NCI-H226 (cell line): ENCODE data around the gene PRDX5.
A peak's percentile ranks its signal among the peaks of the same experiment; 100 is the strongest.

ENCODE experiments used
- DNase-seq: peaks from one replicate; pipeline ENCODE4 v3.0.0-alpha.2; 2015

Gene PRDX5

DNA sequence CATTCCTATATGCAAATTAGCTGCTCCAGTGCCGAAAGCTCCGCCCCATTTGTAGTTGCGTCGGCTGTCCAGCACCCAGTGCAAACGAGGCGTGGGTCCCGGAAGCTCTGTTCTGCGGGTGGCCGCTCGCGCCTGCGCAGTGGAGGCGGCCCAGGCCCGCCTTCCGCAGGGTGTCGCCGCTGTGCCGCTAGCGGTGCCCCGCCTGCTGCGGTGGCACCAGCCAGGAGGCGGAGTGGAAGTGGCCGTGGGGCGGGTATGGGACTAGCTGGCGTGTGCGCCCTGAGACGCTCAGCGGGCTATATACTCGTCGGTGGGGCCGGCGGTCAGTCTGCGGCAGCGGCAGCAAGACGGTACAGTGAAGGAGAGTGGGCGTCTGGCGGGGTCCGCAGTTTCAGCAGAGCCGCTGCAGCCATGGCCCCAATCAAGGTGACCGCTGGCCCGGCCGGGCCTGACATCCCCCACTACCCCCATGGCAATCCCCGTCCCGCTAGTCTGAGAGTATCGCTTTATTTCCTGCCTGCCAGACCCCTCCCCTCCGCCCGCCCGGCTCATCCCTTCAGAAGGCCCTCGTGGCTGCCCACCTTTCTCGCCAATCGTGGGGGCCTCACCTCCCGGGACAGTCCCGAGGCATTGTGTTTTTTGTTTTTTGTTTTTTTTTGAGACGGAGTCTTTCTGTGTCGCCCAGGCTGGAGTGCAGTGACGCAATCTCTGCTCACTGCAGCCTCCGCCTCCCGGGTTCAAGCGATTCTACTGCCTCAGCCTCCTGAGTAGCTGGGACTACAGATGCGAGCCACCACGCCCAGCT is at the start of gene PRDX5:
Gene PRDX5, plus strand, starts transcription at position 161 of the 805 bp plus-strand sequence. Its CDS starts 95 bp downstream, at position 256.
- DNase-seq: peak; percentile 92

DNA sequence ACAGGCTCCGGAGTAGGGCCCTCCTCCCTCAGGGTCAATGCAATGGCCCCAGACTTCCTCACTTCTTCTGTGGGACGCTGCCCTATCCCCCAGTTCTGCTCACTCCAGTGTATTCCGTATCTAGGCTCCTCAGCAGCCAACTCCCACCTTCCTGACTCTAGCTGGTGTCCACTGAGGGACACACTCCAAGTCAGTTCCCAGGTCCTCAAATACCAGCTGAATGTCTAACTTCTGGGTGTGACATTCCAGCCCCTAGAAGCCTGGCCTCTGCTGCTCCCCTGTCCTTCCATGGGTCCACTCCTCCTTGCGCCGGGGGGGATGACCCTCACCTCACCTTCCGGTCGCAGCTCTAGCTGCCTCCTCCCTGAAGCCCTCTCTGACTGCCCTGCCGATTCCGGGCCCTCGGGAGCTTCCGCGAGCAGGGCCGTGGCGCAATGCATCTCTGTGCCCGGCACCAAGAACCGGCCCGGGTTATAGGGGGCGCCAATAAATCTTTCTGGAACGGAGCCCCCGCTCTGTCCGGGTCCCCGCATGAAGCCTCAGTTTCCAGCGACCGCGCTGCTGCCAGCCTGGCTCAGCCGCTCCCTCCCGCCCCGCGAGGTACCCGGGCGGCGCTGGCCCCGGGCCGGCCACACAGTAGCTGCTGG is 48.9 kb upstream of the PRDX5 start:
- DNase-seq: peak; percentile 77

DNA sequence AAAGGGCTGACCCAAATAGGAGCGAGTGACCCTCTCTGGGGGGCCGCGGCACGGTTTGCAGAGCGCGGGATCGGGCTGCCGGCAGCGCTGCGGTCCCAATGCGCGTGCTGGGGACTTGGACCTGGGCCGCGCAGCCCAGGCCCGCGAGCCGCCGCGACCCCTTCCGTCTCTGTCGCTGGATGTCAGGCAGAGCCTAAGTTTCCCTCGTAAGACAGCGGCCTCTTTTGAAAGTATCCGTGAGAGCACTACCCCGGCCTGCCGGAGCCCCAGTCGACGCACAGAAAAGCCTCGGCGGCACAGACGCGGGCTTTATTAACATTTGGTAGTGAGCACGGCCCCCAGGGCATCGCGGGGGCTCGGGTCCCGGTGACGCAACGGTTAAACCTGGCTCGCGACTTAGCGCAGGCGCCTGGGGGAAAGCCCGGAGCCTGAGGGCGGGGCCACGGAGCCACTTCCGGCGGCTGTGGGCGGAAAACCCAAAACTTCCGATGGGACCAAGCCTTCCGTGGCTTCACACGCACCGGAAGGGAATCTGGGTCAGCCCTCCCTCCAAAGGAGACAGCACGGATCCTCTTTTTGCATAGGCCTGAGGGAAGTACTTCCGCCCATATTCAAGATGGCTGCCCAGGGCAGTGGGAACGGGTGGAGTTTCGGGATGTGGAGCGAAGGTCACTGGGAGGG is 48.2 kb upstream of the PRDX5 start:
- DNase-seq: peak; percentile 100

DNA sequence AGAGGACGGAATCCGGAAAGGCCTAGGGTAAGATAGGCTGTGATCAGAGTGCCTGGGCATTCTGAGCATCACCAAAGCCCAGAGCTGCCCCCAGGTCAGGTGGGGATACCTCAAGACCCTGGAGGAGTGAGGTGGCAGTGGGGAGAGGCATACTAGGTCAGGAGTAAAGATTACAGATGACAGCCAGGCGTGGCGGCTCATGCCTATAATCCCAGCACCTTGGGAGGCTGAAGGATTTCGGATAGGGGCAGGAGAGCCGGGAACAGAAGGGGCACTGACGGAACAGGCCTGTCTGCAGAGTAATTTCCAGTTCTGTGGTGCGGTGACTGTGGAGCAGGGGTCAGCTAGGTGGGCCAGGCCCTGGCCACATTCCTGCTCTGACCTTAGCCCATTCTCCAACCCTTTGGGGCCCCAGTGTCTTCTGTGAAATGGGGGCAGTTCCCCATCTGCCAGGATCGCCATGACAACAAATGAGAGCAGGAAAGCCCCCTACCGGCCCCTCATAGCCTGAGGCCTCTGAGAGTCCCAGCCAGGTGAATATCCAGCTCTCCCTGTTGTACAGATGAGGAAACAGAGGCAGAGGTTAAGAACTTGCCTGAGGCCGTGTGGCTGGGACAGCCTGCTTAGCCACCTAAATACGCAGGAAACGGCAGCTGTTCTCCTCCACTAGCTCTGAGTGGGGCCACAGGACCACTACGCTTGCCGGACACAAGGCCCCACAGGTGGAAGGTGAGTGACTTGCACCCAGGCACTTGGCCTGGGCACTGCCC is 42.7 kb upstream of the PRDX5 start:
- DNase-seq: no peak

DNA sequence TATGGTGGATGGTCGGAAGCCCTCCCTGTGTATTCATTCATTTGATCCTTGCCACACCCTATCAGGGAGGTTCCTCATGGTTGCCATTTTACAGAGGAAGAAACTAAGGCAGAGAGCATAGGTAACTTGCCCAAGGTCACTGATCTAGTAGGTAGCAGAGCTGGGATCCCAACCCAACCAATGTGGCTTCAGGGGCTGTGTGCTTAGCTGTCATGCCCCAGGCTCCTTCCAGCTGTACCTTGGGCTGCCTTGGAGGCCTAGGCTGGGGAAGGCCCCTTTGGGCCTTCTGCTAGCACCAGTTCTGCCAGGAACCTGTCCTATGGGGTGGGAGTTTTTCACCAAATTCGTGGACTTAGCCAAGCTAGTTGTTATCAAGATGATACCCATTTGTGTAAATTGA is 42.1 kb upstream of the PRDX5 start:
- DNase-seq: no peak

DNA sequence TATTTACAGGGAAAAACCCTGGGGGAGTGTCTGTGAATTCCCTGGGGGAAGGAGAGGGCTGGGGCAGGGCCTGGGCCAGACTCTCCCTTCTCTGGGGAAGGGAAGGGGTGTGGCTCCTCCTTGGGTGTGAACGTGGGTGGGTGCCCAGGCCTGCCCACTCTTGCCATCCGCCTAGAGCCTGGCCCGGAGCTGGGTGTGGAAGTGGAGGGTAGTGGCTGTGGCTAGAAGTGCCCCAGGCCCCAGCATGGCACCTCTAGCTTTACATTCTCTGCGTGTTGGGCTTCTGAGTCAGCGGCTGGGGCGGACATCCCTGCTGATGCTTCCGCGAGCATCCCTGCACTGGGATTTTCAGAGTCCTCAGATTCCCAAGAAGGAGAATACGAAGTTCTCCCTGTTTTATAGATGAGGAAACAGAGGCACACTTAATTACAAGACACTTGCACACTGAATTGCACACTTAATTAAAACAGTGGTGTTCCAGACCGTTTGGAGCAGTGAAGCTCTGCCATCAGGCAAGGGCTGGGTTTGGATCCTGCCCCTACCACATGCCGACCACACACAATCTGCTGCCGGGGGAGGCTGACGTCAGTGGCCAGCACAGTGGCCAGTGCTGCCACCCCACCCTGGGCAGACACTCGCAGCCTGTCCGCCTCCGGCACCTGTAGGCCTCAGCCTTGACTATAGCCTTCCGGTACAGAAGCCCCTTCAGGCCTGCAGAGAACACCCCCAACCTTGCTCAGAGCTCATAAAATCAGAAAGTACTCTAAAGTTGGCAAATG is 41.1 kb upstream of the PRDX5 start:
- peak; percentile 99 for DNase-seq

DNA sequence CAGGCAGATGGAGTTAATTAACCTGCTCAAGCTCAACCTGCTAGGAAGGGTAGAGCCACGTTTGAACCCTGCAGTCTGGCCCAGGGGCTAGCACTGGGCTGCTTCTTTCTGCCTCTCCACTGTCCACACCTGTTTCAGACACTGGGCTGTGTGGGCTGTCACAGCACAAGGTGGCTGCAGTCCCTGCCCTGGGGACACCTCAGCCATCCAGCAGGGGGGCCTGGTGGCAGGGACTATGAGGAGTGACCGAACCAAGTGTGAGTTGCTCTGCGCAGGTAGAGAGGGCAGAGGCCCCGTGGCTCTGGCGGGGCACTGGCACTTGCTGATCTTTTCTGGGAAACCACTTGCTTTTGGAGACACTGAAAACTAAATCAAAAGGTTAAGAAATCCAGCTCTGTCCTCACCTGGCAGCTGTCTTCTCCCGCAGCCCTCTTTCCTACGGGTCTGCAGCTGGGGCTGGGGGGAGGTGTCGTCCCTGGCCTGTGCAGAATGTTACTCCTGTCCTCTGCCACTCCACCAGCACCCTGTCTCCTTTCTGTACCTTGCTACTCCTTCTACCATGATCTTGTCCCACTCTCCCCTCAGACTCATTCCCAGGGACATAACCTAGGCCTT is 39.2 kb upstream of the PRDX5 start:
- no peak for DNase-seq

DNA sequence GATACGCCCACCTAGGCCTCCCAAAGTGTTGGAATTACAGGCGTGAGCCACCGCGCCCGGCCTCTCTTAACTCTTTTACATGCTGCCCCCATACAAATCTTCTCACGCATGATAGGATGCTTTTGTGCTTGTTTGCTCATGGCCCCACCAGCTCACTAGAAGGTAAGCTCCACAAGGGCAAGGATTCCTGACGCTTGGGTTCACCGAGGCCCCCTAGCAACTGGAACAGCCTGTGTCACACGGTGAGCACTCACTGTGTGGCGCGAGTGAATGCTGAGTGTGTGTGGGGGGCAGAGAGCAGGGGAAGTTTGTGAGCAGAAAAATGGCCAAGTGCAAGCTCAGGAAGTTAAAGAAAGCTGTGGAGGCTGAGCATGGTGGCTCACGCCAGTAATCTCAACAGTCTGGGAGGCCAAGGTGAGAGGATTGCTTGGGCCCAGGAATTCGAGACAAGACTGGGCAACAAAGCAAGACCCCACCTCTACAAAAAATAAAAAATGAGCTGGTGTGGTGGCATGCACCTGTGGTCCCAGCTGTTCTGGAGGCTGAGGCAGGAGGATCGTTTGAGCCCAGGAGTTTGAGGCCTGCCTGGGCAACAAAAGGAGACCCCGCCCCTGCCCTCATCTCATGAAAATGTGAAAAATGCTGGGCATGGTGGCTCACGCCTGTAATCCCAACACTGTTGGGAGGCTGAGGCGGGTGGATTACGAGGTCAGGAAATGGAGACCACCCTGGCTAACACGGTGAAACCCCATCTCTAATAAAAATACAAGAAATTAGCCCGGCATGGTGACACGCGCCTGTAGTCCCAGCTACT is 35.8 kb upstream of the PRDX5 start:
- DNase-seq: no peak

DNA sequence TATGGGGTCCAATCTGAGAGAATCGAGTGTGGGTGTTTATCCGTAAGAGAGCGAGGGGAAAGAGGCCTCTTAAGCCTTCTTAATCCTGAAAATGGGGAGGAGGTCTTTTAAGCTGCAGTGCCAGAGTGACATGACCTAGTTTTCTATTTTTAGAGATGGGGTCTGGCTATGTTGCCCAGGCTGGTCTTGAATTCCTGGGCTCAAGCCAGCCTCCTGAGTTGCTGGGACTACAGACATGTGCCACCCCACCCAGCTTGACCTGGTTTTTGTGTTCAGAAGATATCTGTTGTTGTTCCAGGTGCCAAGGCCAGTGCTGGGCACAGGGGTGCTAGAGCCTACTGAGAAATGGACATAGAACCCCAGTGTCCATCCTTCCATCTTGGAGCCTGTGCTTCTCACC is 34.8 kb upstream of the PRDX5 start:
- DNase-seq: no peak

DNA sequence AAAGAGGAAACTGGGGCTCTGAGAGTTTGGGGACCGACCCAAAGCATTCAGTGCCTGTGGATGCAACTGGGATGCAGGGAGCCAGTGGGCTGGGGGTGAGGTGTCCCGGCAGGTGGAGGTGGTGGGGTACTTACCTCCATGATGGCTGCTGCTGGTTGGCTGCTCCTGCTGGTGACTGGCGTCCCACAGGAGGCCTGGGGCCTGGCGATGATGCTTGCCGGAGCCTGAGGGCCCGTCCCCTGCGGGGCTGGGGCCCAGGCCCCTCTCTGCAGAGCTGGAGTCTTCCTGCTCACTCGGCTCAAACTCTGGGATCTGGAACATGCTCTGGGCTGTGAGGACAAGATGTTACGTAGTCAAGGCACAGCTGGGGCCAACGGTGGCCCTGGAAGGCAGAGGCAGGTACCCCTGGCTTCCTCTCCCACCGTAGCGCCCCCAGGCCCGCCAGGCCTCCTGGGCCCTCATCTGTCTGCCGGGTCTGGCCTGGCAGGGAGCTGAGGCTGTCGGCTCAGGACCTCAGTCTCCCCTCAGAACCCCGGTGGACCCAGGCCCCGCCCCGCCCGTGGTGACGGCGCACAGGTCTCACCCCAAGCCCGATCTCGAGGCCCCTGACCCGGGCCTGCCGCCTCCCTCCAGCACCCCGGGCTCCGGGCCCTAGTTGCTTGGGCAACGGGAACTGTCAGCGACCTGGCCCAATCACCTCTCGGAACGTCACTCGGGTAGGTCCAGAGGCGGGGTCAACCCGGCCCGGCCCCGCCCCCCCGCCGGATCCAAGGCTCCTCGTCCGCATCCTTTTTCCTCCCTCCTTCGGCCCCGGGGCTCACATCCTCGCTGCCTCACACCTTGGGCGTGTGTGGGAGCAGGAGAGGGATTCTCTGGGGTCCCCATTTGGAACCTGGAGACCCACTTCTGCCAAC is 33.6 kb upstream of the PRDX5 start, which contains the start of gene BAD:
Gene BAD, minus strand, starts transcription at position 618 of the 914 bp plus-strand sequence. Its CDS starts 297 bp downstream, at position 321.
- peak; percentile 89 for DNase-seq

DNA sequence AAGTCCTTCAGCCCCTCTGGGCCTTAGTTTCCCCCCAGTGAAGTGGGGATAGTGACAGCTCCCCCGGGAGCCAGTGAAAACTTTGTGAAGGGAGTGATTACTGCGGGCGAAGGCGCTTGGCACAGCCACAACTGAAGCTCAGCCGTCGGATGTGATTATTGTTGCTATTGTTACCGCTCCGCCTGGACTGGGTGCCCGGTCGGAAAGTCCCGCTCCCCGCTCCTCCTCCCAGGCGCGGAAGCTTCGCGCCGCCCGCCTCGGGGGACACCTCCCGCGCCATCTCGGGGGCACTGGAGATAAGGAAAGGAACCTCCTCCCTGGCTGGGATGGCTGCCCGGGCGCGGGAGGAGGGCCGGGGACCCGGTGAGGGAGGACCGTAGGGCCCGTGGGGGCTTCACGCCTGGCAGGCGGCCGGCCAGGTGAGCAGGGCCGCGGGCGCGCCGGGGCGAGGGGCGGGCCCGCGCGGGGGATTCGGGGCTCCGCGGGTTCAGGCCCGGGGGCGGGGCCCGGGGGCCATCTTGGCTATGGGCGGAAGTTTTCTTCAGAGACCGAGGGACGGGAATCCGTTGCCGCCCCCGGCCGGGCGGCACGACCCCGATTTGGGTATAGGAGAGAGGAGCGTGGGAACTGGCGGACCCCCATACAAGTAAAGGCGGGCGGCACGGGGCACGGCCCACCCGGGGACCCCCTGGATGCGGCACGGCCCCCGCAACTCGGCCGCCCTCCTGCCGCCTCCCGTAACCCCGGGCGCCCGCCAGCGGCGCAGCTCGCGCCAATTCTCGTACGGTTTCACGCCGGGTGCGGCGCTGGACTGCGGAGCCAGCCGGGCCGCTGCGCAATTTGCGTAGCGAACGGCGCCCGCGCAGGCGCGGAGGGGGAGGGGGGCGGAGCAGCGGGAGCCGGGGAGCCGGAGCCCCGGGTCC is 32.7 kb upstream of the PRDX5 start, which contains the start of gene GPR137:
Gene GPR137, plus strand, starts transcription at position 887 of the 923 bp plus-strand sequence. CDS start 677 bp downstream, outside the sequence.
- peak; percentile 85 for DNase-seq

DNA sequence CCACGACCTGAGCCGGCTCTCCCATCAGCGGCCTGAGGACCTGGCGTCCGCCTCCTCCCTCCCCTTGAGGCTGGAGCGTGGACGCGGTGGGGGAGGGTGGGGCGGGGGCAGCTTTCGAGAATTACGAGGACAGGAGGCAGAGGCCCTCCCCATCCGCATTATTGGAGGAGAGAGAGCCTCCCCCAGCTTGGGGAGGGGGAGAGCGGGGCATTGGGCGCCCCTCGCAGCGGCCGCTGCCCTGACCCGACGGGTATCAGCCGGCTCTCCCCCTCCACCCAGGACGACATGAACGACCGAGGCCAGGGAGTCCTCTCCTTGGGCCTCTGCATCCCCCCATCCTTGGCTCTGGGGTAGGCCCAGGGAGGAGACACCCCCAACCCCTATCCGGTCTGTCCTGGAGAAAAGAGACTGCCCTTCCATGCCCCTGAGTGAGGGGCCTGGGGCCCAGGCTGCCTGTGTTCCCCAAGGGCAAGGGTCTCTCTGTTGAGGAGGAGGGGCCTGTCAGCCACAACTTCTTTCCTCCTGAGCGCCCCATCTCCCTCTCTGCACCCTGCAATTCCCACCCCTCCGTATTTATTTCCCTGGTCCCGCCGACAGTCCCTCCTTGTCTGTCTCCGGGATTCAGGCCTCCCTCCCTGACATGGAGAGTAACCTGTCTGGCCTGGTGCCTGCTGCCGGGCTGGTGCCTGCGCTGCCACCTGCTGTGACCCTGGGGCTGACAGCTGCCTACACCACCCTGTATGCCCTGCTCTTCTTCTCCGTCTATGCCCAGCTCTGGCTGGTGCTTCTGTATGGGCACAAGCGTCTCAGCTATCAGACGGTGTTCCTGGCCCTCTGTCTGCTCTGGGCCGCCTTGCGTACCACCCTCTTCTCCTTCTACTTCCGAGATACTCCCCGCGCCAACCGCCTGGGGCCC is 31.8 kb upstream of the PRDX5 start:
- DNase-seq: no peak

DNA sequence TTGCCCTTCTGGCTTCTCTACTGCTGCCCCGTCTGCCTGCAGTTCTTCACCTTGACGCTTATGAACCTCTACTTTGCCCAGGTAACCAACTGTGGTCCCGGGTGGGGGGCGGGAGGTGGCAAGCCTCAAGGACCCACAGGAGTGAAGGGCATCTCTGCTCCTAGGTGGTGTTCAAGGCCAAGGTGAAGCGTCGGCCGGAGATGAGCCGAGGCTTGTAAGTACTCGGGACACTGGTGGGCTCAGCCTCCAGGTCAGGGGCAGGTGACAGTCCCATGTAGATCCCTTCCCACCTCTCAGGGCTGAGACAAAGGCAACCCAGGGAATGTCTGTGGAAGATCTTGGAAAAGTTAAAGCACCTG is 31.1 kb upstream of the PRDX5 start:
- DNase-seq: no peak

DNA sequence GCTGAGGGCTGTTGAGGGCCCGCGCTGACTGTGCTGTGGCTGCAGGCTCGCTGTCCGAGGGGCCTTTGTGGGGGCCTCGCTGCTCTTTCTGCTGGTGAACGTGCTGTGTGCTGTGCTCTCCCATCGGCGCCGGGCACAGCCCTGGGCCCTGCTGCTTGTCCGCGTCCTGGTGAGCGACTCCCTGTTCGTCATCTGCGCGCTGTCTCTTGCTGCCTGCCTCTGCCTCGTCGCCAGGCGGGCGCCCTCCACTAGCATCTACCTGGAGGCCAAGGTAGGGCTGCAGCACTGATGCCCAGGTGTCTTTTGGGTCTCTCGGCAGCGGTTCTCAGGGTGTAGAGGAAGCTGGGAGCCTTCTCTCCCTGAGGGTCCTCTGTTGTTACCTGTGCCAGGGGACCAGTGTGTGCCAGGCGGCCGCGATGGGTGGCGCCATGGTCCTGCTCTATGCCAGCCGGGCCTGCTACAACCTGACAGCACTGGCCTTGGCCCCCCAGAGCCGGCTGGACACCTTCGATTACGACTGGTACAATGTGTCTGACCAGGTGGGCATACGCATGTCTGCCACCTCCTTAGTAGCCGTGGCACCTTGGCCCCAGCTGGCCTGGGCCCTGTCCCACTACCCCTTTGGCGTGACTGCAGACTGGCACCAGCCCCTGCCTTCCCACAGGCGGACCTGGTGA is 30.1 kb upstream of the PRDX5 start:
- no peak for DNase-seq

DNA sequence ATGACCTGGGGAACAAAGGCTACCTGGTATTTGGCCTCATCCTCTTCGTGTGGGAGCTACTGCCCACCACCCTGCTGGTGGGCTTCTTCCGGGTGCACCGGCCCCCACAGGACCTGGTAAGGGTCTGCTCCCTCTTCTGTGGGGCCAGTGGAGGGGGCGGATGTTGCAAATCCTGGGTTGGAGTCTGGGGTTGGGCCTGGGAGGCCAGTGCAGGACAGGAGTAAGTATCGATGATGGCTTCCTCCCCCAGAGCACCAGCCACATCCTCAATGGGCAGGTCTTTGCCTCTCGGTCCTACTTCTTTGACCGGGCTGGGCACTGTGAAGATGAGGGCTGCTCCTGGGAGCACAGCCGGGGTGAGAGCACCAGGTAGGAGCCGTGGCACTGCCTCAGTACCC is 29.6 kb upstream of the PRDX5 start:
- no peak for DNase-seq

DNA sequence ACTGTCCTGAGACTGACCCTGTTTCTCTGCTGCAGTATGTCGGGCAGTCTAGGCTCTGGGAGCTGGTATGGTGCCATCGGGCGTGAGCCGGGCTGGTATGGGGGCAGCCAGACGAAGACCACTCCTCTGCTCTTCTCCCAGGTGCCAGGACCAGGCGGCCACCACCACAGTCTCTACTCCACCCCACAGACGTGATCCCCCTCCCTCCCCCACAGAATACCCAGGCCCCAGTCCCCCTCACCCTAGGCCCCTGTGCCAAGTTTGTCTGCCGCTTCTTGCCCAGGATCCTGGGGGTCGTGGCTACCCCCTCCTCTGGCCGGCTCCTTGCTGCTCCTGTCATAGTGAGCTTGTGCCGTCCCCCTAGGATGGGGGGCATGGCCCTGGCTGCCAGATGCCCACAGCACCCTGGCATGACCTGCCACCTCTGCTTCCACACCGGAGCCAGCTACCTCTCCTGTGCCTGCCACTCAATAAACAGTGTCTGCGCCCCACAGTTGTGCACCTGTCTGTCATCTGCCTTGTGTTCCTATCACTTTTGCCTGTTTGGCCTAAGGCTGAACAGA is 28.8 kb upstream of the PRDX5 start:
- DNase-seq: no peak
